ENCODE measurements around the gene THUMPD1.
"Not testable (repeated sequence)": the region's sequence is repeated elsewhere in the genome, so short reads cannot be mapped to it uniquely, and the experiment has no call there.

The THUMPD1 gene

GRCh38 chr16:20696618-20697017, 45.0 kb downstream of the THUMPD1 start:
- no peaks in the 10 kb centered on the region for H3K36me3 ChIP-seq (ENCODE audit: insufficient read depth, insufficient read length, low read length)
- DNase-seq (ENCODE audit: low read depth, low spot score), result no peak
- H3K9me3 ChIP-seq (ENCODE audit: insufficient read depth, low read length), result no peaks in the 10 kb centered on the region
- no peaks in the 10 kb centered on the region for H3K27me3 ChIP-seq (ENCODE audit: insufficient read depth, insufficient read length)
- TF ChIP-seq ZNF274 (IDR thresholded peaks at IDR 0.05; ENCODE audit: low read depth, low read length), result no peak
- no peak for TF ChIP-seq YY1 (IDR thresholded peaks at IDR 0.05; ENCODE audit: insufficient read depth, insufficient read length)
- TF ChIP-seq SUZ12 (IDR thresholded peaks at IDR 0.05; ENCODE audit: extremely low read depth, insufficient read depth, insufficient read length), result no peak
- H3K4me1 ChIP-seq (ENCODE audit: insufficient read depth, insufficient read length), result no peaks in the 10 kb centered on the region
- no peak overlapping the region for H3K9ac ChIP-seq (ENCODE audit: insufficient read length, low read depth)
- no peak overlapping the region for H3K4me3 ChIP-seq (ENCODE audit: insufficient read length, low read depth)

- H3K4me1 ChIP-seq (ENCODE audit: insufficient read depth, insufficient read length), result no peaks in the 10 kb centered on the region
- H3K9ac ChIP-seq (ENCODE audit: insufficient read length, low read depth), result no peak overlapping the region
- H3K4me3 ChIP-seq (ENCODE audit: insufficient read length, low read depth), result no peak overlapping the region
- no peak for DNase-seq (ENCODE audit: low read depth, low spot score)
- no peak for TF ChIP-seq YY1 (IDR thresholded peaks at IDR 0.05; ENCODE audit: insufficient read depth, insufficient read length)
- no peak for TF ChIP-seq ZNF274 (IDR thresholded peaks at IDR 0.05; ENCODE audit: low read depth, low read length)
- TF ChIP-seq SUZ12 (IDR thresholded peaks at IDR 0.05; ENCODE audit: extremely low read depth, insufficient read depth, insufficient read length), result no peak
- no peaks in the 10 kb centered on the region for H3K27me3 ChIP-seq (ENCODE audit: insufficient read depth, insufficient read length)
- H3K36me3 ChIP-seq (ENCODE audit: insufficient read depth, insufficient read length, low read length), result no peaks in the 10 kb centered on the region
- H3K9me3 ChIP-seq (ENCODE audit: insufficient read depth, low read length), result no peaks in the 10 kb centered on the region
Measured at GRCh38 chr16:20695024-20695423, 46.6 kb downstream of the THUMPD1 start.

GRCh38 chr16:20694096-20694495, 47.5 kb downstream of the THUMPD1 start:
- not testable (repeated sequence) for DNase-seq (ENCODE audit: low read depth, low spot score); H3K27me3 ChIP-seq (ENCODE audit: insufficient read depth, insufficient read length); H3K9me3 ChIP-seq (ENCODE audit: insufficient read depth, low read length); H3K4me1 ChIP-seq (ENCODE audit: insufficient read depth, insufficient read length); H3K36me3 ChIP-seq (ENCODE audit: insufficient read depth, insufficient read length, low read length); H3K9ac ChIP-seq (ENCODE audit: insufficient read length, low read depth); H3K4me3 ChIP-seq (ENCODE audit: insufficient read length, low read depth)

GRCh38 chr16:20689668-20690067, 52.0 kb downstream of the THUMPD1 start:
- no peak overlapping the region for H3K4me3 ChIP-seq (ENCODE audit: insufficient read length, low read depth)
- no peak for DNase-seq (ENCODE audit: low read depth, low spot score)
- H3K4me1 ChIP-seq (ENCODE audit: insufficient read depth, insufficient read length), result peaks cover 2% of the 10 kb centered on the region
- no peaks in the 10 kb centered on the region for H3K36me3 ChIP-seq (ENCODE audit: insufficient read depth, insufficient read length, low read length)
- H3K9ac ChIP-seq (ENCODE audit: insufficient read length, low read depth), result no peak overlapping the region
- H3K27me3 ChIP-seq (ENCODE audit: insufficient read depth, insufficient read length), result no peaks in the 10 kb centered on the region
- TF ChIP-seq SUZ12 (IDR thresholded peaks at IDR 0.05; ENCODE audit: extremely low read depth, insufficient read depth, insufficient read length), result no peak
- no peak for TF ChIP-seq YY1 (IDR thresholded peaks at IDR 0.05; ENCODE audit: insufficient read depth, insufficient read length)
- TF ChIP-seq ZNF274 (IDR thresholded peaks at IDR 0.05; ENCODE audit: low read depth, low read length), result no peak
- peaks cover 7% of the 10 kb centered on the region; the same call in 1 of the 2 replicates for H3K9me3 ChIP-seq (ENCODE audit: insufficient read depth, low read length)

- H3K36me3 ChIP-seq (ENCODE audit: insufficient read depth, insufficient read length, low read length), result no peaks in the 10 kb centered on the region
- no peak overlapping the region for H3K9ac ChIP-seq (ENCODE audit: insufficient read length, low read depth)
- no peaks in the 10 kb centered on the region for H3K27me3 ChIP-seq (ENCODE audit: insufficient read depth, insufficient read length)
- H3K4me3 ChIP-seq (ENCODE audit: insufficient read length, low read depth), result no peak overlapping the region
- H3K9me3 ChIP-seq (ENCODE audit: insufficient read depth, low read length), result peaks cover 7% of the 10 kb centered on the region; the same call in 1 of the 2 replicates
- DNase-seq (ENCODE audit: low read depth, low spot score), result no peak
- H3K4me1 ChIP-seq (ENCODE audit: insufficient read depth, insufficient read length), result peaks cover 2% of the 10 kb centered on the region
- TF ChIP-seq YY1 (IDR thresholded peaks at IDR 0.05; ENCODE audit: insufficient read depth, insufficient read length) (no peak), SUZ12 (IDR thresholded peaks at IDR 0.05; ENCODE audit: extremely low read depth, insufficient read depth, insufficient read length) (no peak), ZNF274 (IDR thresholded peaks at IDR 0.05; ENCODE audit: low read depth, low read length) (no peak)
Measured at GRCh38 chr16:20683812-20684211, 57.8 kb downstream of the THUMPD1 start.
